ENCODE data around the gene MECR.
"Not testable (repeated sequence)": the region's sequence is repeated elsewhere in the genome, so short reads cannot be mapped to it uniquely, and the experiment has no call there.

Gene MECR

GRCh38 chr1:29235955-29236711 is 5.4 kb upstream of the MECR start, which contains the start of gene PTPRU:
PTPRU (plus strand) TSS chr1:29236522; CDS start chr1:29236645, 123 bp downstream.
- DNase-seq (ENCODE audit: low read depth in 2 of 2): peak; percentile 36 to 56

GRCh38 chr1:29234881-29235280 is 4.1 kb upstream of the MECR start:
- not testable (repeated sequence) for DNase-seq (ENCODE audit: low read depth in 2 of 2)

GRCh38 chr1:29234471-29234870 is 3.7 kb upstream of the MECR start:
- DNase-seq (ENCODE audit: low read depth in 2 of 2): no peak

GRCh38 chr1:29233693-29234092 is 3.0 kb upstream of the MECR start:
- no peak for DNase-seq (ENCODE audit: low read depth in 2 of 2)

GRCh38 chr1:29232387-29232786 is 1.7 kb upstream of the MECR start:
- no peak for DNase-seq (ENCODE audit: low read depth in 2 of 2)

GRCh38 chr1:29230204-29230552 is 556 bp downstream of the MECR start:
- no peak for DNase-seq (ENCODE audit: low read depth in 2 of 2)

- no peak for DNase-seq (ENCODE audit: low read depth in 2 of 2)
Measured at GRCh38 chr1:29227511-29227910, 3.2 kb downstream of the MECR start.

- DNase-seq (ENCODE audit: low read depth in 2 of 2): no peak
Measured at GRCh38 chr1:29225361-29225760, 5.4 kb downstream of the MECR start.

GRCh38 chr1:29224356-29224837 is 6.3 kb downstream of the MECR start:
- no peak for DNase-seq (ENCODE audit: low read depth in 2 of 2)

GRCh38 chr1:29223521-29223920 is 7.2 kb downstream of the MECR start:
- no peak for DNase-seq (ENCODE audit: low read depth in 2 of 2)

GRCh38 chr1:29222686-29223085 is 8.0 kb downstream of the MECR start:
- DNase-seq (ENCODE audit: low read depth in 2 of 2): no peak

- not testable (repeated sequence) for DNase-seq (ENCODE audit: low read depth in 2 of 2)
Measured at GRCh38 chr1:29222260-29222659, 8.5 kb downstream of the MECR start.

- DNase-seq (ENCODE audit: low read depth in 2 of 2): no peak
Measured at GRCh38 chr1:29221296-29221695, 9.4 kb downstream of the MECR start.

- no peak for DNase-seq (ENCODE audit: low read depth in 2 of 2)
Measured at GRCh38 chr1:29218223-29218622, 12.5 kb downstream of the MECR start.

GRCh38 chr1:29217633-29218032 is 13.1 kb downstream of the MECR start:
- no peak for DNase-seq (ENCODE audit: low read depth in 2 of 2)

- no peak for DNase-seq (ENCODE audit: low read depth in 2 of 2)
Measured at GRCh38 chr1:29213055-29213454, 17.7 kb downstream of the MECR start.

- no peak for DNase-seq (ENCODE audit: low read depth in 2 of 2)
Measured at GRCh38 chr1:29211086-29212030, 19.4 kb downstream of the MECR start.

- no peak for DNase-seq (ENCODE audit: low read depth in 2 of 2)
Measured at GRCh38 chr1:29210278-29211085, 20.3 kb downstream of the MECR start.

- DNase-seq (ENCODE audit: low read depth in 2 of 2): no peak
Measured at GRCh38 chr1:29209173-29209572, 21.6 kb downstream of the MECR start.

GRCh38 chr1:29208442-29208841 is 22.3 kb downstream of the MECR start:
- DNase-seq (ENCODE audit: low read depth in 2 of 2): no peak

GRCh38 chr1:29202584-29203340 is 28.0 kb downstream of the MECR start:
- peak; percentile 56 to 79 for DNase-seq (ENCODE audit: low read depth in 2 of 2)

Measured in stimulated activated CD8-positive, alpha-beta memory T cell treated with anti-CD3 and anti-CD28 coated beads, Interleukin-15, amount 100 ng/mL, for 4 hours (primary cell).